Measurements from ENCODE around the gene LAMP5. TPM values are rescaled to one million over a fixed set of nuclear protein-coding genes. Genes with fewer than 3 reads are reported as not detected.

Gene LAMP5
- total RNA-seq, 2 donors from 2014 or later, result 0.14 to 0.34 TPM

GRCh38 chr20:9575836-9576235 lies 61.4 kb downstream of the LAMP5 start:
- intact Hi-C loops (cut with DNase I), result no loop called here
- 72% methylated on average over 1 of the region's 1 CpG for WGBS

GRCh38 chr20:9576695-9577094 lies 62.3 kb downstream of the LAMP5 start:
- TF ChIP-seq POLR2A (IDR thresholded peaks at IDR 0.05) (no peak), CTCF (IDR thresholded peaks at IDR 0.05) (no peak), POLR2AphosphoS5 (IDR thresholded peaks at IDR 0.05) (no peak)

More at GRCh38 chr20:9575836-9576235, 61.4 kb downstream of the LAMP5 start:
- Histone ChIP-seq H3K4me3 (no peak overlapping the region), H3K4me1 (replicated peaks) (no peaks in the 10 kb centered on the region), H3K36me3 (no peaks in the 10 kb centered on the region), H3K9me3 (no peaks in the 10 kb centered on the region), H3K27me3 (replicated peaks; ENCODE audit: insufficient read depth) (no peaks in the 10 kb centered on the region), H3K27ac (no peak overlapping the region)
- TF ChIP-seq CTCF (IDR thresholded peaks at IDR 0.05) (no peak), POLR2AphosphoS5 (IDR thresholded peaks at IDR 0.05) (no peak), POLR2A (IDR thresholded peaks at IDR 0.05) (no peak)
- no peak for DNase-seq (ENCODE audit: low spot score)

GRCh38 chr20:9577397-9577796 lies 63.0 kb downstream of the LAMP5 start:
- Histone ChIP-seq H3K4me1 (replicated peaks) (no peaks in the 10 kb centered on the region), H3K9me3 (no peaks in the 10 kb centered on the region), H3K27me3 (replicated peaks; ENCODE audit: insufficient read depth) (no peaks in the 10 kb centered on the region), H3K27ac (no peak overlapping the region), H3K4me3 (no peak overlapping the region), H3K36me3 (no peaks in the 10 kb centered on the region)
- DNase-seq (ENCODE audit: low spot score), result no peak
- WGBS, result 89% methylated on average over 7 of the region's 7 CpGs
- TF ChIP-seq POLR2A (IDR thresholded peaks at IDR 0.05) (no peak), POLR2AphosphoS5 (IDR thresholded peaks at IDR 0.05) (no peak), CTCF (IDR thresholded peaks at IDR 0.05) (no peak)
- intact Hi-C loops (cut with DNase I), result no loop called here

More at GRCh38 chr20:9576695-9577094, 62.3 kb downstream of the LAMP5 start:
- Histone ChIP-seq H3K27me3 (replicated peaks; ENCODE audit: insufficient read depth) (no peaks in the 10 kb centered on the region), H3K36me3 (no peaks in the 10 kb centered on the region), H3K27ac (no peak overlapping the region), H3K4me1 (replicated peaks) (no peaks in the 10 kb centered on the region), H3K4me3 (no peak overlapping the region), H3K9me3 (no peaks in the 10 kb centered on the region)
- 92% methylated on average over 4 of the region's 4 CpGs for WGBS
- DNase-seq (ENCODE audit: low spot score), result no peak
- intact Hi-C loops (cut with DNase I), result no loop called here

GRCh38 chr20:9578594-9578993 lies 64.2 kb downstream of the LAMP5 start:
- no peak overlapping the region for H3K27ac ChIP-seq
- H3K36me3 ChIP-seq, result no peaks in the 10 kb centered on the region
- no peak overlapping the region for H3K4me3 ChIP-seq
- WGBS, result 75% methylated on average over 2 of the region's 2 CpGs
- H3K4me1 ChIP-seq (replicated peaks), result no peaks in the 10 kb centered on the region
- intact Hi-C loops (cut with DNase I), result no loop called here
- H3K27me3 ChIP-seq (replicated peaks; ENCODE audit: insufficient read depth), result no peaks in the 10 kb centered on the region
- no peak for DNase-seq (ENCODE audit: low spot score)
- TF ChIP-seq POLR2AphosphoS5 (IDR thresholded peaks at IDR 0.05) (no peak), CTCF (IDR thresholded peaks at IDR 0.05) (no peak), POLR2A (IDR thresholded peaks at IDR 0.05) (no peak)
- H3K9me3 ChIP-seq, result no peaks in the 10 kb centered on the region

All from prostate gland (tissue), 2 donors.